Esophagus squamous epithelium (tissue), 5 donors: Measurements from ENCODE around the gene SYT13. TPM values are rescaled to one million over a fixed set of nuclear protein-coding genes. Genes with fewer than 3 reads are reported as not detected.

Experiments used
- DNase-seq: peaks from one replicate; lab custom pipeline; 2025; lab: John Stamatoyannopoulos, UW
- H3K27ac ChIP-seq, 4 donors: fragments of 200-600 bp; sonication (generic); one replicate each; pipeline ENCODE4 v1.5.1; 2016 to 2019; ENCODE audit warnings: mild to moderate bottlenecking in 1 of 4
- H3K27me3 ChIP-seq, 4 donors: fragments of 200-600 bp; sonication (generic); 1 replicate in 3 of 4; 2 replicates in 1 of 4; pipeline versions ENCODE4 v1.5.1 to v1.6.0; 2017 to 2021; ENCODE audit warnings: antibody characterized with exemption in 1 of 4
- H3K36me3 ChIP-seq, 3 donors: fragments of 200-600 bp; sonication (generic); one replicate each; pipeline ENCODE4 v1.5.1; 2016 to 2019
- H3K4me1 ChIP-seq, 3 donors: fragments of 200-600 bp; sonication (generic); one replicate each; pipeline ENCODE4 v1.5.1; 2017 to 2019
- H3K4me3 ChIP-seq, 4 donors: fragments of 200-600 bp; sonication (generic); 1 replicate in 3 of 4; 2 replicates in 1 of 4; pipeline ENCODE4 v1.5.1; 2016 to 2019; ENCODE audit warnings: mild to moderate bottlenecking in 2 of 4, moderate library complexity in 1 of 4
- H3K9me3 ChIP-seq, 3 donors: fragments of 200-600 bp; sonication (generic); one replicate each; pipeline ENCODE4 v1.5.1; 2016 to 2019
- POLR2A ChIP-seq, 4 donors: fragments of 450-650 bp; IDR thresholded peaks; one replicate each; pipeline ENCODE4 v1.6.1; 2017; ENCODE audit warnings: antibody characterized with exemption in 4 of 4, mild to moderate bottlenecking in 4 of 4, moderate library complexity in 3 of 4
- WGBS, 2 donors: methylation state at CpG; one replicate each; pipeline ENCODE4 v1.1.5; 2018; 5-methylcytosine and 5-hydroxymethylcytosine counted together
- intact Hi-C: fragments of 100-400 bp; cut with DNase I; formaldehyde crosslinking; loops from one replicate; pipeline ENCODE4 v1.15.0; 2022
- total RNA-seq, 4 donors: library from RNA; depleted of rRNA; stranded (reverse); fragments of >200 nt; gene quantifications; one replicate each; pipeline ENCODE4 v1.1.0, GENCODE V29; 2016
- TF ChIP-seq, protein P1 (sequence below), 6 experiments: fragments of 450-650 bp in 4 of 6; fragments of 200-600 bp in 2 of 6; sonication (generic) in 2 of 6; IDR thresholded peaks; one replicate each; pipeline ENCODE4 v1.5.1; 2016 to 2019; ENCODE audit warnings: antibody characterized with exemption in 6 of 6, mild to moderate bottlenecking in 4 of 6, moderate library complexity in 4 of 6
- donor health status: DM: yes; HTN: yes; CAD: no.

SYT13 gene
- total RNA-seq, 4 donors from 2014 or later: 0.04 to 0.15 TPM; not detected in 2

GRCh38 chr11:45213717-45214116 lies 72.4 kb downstream of the SYT13 start:
- H3K4me3 ChIP-seq: no peak overlapping the region
- peaks cover 4 to 27% (median 19%) of the 10 kb centered on the region in 3 donors for H3K4me1 ChIP-seq
- no peak for TF ChIP-seq POLR2A (IDR thresholded peaks at IDR 0.05)
- TF ChIP-seq, protein P1, sequence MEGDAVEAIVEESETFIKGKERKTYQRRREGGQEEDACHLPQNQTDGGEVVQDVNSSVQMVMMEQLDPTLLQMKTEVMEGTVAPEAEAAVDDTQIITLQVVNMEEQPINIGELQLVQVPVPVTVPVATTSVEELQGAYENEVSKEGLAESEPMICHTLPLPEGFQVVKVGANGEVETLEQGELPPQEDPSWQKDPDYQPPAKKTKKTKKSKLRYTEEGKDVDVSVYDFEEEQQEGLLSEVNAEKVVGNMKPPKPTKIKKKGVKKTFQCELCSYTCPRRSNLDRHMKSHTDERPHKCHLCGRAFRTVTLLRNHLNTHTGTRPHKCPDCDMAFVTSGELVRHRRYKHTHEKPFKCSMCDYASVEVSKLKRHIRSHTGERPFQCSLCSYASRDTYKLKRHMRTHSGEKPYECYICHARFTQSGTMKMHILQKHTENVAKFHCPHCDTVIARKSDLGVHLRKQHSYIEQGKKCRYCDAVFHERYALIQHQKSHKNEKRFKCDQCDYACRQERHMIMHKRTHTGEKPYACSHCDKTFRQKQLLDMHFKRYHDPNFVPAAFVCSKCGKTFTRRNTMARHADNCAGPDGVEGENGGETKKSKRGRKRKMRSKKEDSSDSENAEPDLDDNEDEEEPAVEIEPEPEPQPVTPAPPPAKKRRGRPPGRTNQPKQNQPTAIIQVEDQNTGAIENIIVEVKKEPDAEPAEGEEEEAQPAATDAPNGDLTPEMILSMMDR (IDR thresholded peaks at IDR 0.05): no peak
- DNase-seq: no peak
- H3K27ac ChIP-seq: no peak overlapping the region
- intact Hi-C loops: no loop called here
- H3K36me3 ChIP-seq: peaks cover 0 to 62% (median 3%) of the 10 kb centered on the region in 3 donors
- H3K9me3 ChIP-seq: no peaks in the 10 kb centered on the region
- 80% methylated on average over 1 of the region's 1 CpG; no CpG with 5 or more reads in 1 of the 2 donors for WGBS, 2 donors
- H3K27me3 ChIP-seq: no peaks in the 10 kb centered on the region

- TF ChIP-seq, protein P1 (IDR thresholded peaks at IDR 0.05): no peak
- TF ChIP-seq POLR2A (IDR thresholded peaks at IDR 0.05): no peak
- Histone ChIP-seq H3K9me3 (no peaks in the 10 kb centered on the region), H3K4me3 (no peak overlapping the region), H3K27me3 (no peaks in the 10 kb centered on the region), H3K27ac (no peak overlapping the region), H3K36me3 (peaks cover 0 to 64% (median 3%) of the 10 kb centered on the region in 3 donors), H3K4me1 (peaks cover 5 to 31% (median 19%) of the 10 kb centered on the region in 3 donors)
- no peak for DNase-seq
- WGBS, 2 donors: 84 to 86% methylated on average over 5 to 8 of the region's 12 CpGs
- intact Hi-C loops: no loop called here
Observed at GRCh38 chr11:45213316-45213665, 72.8 kb downstream of the SYT13 start.

DNA sequence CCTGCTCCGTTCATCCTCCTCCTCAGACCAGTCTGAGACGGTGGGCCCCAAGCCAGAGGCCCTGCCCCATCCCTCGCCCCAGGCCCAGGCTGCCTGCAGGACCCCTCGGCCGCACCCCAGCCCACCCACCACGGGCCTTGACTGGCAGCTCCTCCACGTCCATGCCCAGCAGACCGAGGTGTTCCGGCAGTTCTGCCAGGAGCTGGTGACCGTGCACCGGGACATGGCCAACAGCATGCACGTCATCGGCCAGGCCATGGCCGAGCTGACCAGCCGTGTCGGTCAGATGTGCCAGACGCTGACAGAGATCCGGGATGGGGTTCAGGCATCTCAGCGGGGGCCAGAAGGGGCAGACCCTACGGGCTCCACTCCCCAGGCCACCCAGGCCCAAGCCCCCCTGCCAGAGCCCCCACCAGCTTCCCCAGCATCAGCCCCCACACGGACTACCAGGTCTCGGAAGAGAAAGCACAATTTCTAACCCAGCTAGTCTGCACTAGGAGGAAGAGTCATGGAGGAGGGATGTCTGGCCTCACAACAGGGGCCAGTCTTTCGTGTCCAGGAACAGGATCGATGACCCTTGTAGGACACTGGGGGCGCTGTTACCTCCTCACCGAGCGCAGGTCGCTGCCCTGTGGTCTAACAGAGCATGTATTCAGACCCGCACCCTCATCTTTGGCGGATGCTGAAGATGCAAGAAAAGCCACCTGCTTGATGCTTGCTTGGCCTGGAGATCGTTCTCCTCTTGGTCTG lies 73.4 kb downstream of the SYT13 start:
- H3K9me3 ChIP-seq: no peaks in the 10 kb centered on the region
- TF ChIP-seq, protein P1 (IDR thresholded peaks at IDR 0.05): no peak
- intact Hi-C loops: no loop called here
- peaks cover 5 to 35% (median 19%) of the 10 kb centered on the region in 3 donors for H3K4me1 ChIP-seq
- H3K36me3 ChIP-seq: peaks cover 0 to 64% (median 3%) of the 10 kb centered on the region in 3 donors
- H3K27me3 ChIP-seq: no peaks in the 10 kb centered on the region
- H3K27ac ChIP-seq: no peak overlapping the region
- WGBS, 2 donors: 88 to 97% methylated on average over 6 to 10 of the region's 31 CpGs
- no peak for DNase-seq
- no peak overlapping the region for H3K4me3 ChIP-seq

DNA sequence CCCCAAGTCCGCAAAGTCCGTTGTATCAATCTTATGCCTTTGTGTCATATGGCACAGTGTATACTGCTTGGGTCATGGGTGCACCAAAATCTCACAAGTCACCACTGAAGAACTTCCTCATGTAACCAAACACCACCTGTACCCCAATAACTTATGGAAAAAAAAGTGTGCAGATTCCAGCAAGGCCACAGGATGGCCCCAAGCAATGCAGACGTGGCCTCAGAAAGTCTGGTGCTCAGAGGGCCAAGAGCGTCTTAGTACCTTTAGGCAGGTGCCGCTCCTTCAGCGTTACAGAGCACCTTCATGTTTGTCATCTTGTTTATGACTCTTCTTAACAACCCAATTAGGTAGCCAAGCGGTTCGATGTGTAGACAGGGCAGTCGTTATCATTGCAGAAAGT lies 74.4 kb downstream of the SYT13 start:
- no peak for DNase-seq
- Histone ChIP-seq H3K4me1 (peaks cover 5 to 35% (median 19%) of the 10 kb centered on the region in 3 donors), H3K4me3 (no peak overlapping the region), H3K9me3 (no peaks in the 10 kb centered on the region), H3K27me3 (no peaks in the 10 kb centered on the region), H3K27ac (no peak overlapping the region), H3K36me3 (peaks cover 0 to 73% (median 3%) of the 10 kb centered on the region in 3 donors)
- TF ChIP-seq, protein P1 (IDR thresholded peaks at IDR 0.05): no peak
- no peak for TF ChIP-seq POLR2A (IDR thresholded peaks at IDR 0.05)
- intact Hi-C loops: no loop called here
- WGBS, 2 donors: 82 to 88% methylated on average over 3 to 9 of the region's 9 CpGs

- DNase-seq: no peak
- Histone ChIP-seq H3K4me3 (no peak overlapping the region), H3K27me3 (no peaks in the 10 kb centered on the region), H3K36me3 (peaks cover 0 to 82% (median 3%) of the 10 kb centered on the region in 3 donors), H3K27ac (peak overlapping the region; percentile 67 to 90 (median 82)), H3K4me1 (peaks cover 5 to 35% (median 19%) of the 10 kb centered on the region in 3 donors), H3K9me3 (no peaks in the 10 kb centered on the region)
- intact Hi-C loops: no loop called here
- WGBS, 2 donors: 70 to 92% methylated on average over 1 to 2 of the region's 9 CpGs
- TF ChIP-seq, protein P1 (IDR thresholded peaks at IDR 0.05): no peak
- TF ChIP-seq POLR2A (IDR thresholded peaks at IDR 0.05): no peak
Observed at GRCh38 chr11:45210846-45211245, 75.3 kb downstream of the SYT13 start.
